ENCODE measurements around the gene B3GALT2.

- TF ChIP-seq CTCF (conservative IDR thresholded peaks at IDR 0.05 in 1 of 2, IDR thresholded peaks at IDR 0.05 in 1 of 2; ENCODE audit: extremely low read depth in 1 of 2, insufficient read depth in 1 of 2, low read depth in 1 of 2, low read length in 2 of 2): no peak
- TF ChIP-seq EZH2 (IDR thresholded peaks at IDR 0.05; ENCODE audit: borderline replicate concordance, low read length): no peak
These were observed 10.3 kb downstream of the B3GALT2 start for GRCh38 chr1:193176113-193176512.
